Panc1 (cell line): ENCODE results near the gene FGGY.
"Not testable (repeated sequence)": the region's sequence is repeated elsewhere in the genome, so short reads cannot be mapped to it uniquely, and the experiment has no call there.

Experiments used
- TF ChIP-seq, protein P1 (sequence below): fragments of 450-650 bp; IDR thresholded peaks from 2 replicates; pipeline ENCODE4 v1.5.1; 2017; ENCODE audit warnings: mild to moderate bottlenecking
- TF ChIP-seq, protein P2 (sequence below), 2 experiments: IDR thresholded peaks; 2 replicates each; pipeline ENCODE4 v1.6.1; 2011 to 2012; ENCODE audit warnings: low read depth in 2 of 2, control low read depth in 1 of 2, low read length in 1 of 2, mild to moderate bottlenecking in 1 of 2, moderate library complexity in 1 of 2; ENCODE audit not compliant: insufficient read depth in 1 of 2

DNA sequence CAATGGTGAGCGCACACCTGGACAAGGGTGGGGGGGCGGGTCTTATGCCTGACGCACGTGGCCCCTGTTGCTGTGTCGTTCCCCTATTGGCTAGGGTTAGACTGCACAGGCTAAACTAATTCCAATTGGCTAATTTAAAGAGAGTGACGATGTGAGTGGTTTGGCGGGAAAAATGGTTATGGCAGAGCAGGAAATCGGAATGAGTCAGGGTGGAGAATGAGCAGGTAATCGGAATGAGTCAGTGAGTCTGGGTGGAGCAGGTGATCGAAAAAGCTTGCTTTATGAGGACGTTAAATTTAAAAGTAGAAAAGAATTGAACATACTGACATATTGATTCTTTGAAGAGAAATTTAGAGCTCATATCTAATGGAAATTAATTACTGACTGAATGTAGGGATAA is 2.8 kb downstream of the FGGY start:
- TF ChIP-seq, protein P1, sequence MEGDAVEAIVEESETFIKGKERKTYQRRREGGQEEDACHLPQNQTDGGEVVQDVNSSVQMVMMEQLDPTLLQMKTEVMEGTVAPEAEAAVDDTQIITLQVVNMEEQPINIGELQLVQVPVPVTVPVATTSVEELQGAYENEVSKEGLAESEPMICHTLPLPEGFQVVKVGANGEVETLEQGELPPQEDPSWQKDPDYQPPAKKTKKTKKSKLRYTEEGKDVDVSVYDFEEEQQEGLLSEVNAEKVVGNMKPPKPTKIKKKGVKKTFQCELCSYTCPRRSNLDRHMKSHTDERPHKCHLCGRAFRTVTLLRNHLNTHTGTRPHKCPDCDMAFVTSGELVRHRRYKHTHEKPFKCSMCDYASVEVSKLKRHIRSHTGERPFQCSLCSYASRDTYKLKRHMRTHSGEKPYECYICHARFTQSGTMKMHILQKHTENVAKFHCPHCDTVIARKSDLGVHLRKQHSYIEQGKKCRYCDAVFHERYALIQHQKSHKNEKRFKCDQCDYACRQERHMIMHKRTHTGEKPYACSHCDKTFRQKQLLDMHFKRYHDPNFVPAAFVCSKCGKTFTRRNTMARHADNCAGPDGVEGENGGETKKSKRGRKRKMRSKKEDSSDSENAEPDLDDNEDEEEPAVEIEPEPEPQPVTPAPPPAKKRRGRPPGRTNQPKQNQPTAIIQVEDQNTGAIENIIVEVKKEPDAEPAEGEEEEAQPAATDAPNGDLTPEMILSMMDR = not testable (repeated sequence)
- TF ChIP-seq, protein P2, sequence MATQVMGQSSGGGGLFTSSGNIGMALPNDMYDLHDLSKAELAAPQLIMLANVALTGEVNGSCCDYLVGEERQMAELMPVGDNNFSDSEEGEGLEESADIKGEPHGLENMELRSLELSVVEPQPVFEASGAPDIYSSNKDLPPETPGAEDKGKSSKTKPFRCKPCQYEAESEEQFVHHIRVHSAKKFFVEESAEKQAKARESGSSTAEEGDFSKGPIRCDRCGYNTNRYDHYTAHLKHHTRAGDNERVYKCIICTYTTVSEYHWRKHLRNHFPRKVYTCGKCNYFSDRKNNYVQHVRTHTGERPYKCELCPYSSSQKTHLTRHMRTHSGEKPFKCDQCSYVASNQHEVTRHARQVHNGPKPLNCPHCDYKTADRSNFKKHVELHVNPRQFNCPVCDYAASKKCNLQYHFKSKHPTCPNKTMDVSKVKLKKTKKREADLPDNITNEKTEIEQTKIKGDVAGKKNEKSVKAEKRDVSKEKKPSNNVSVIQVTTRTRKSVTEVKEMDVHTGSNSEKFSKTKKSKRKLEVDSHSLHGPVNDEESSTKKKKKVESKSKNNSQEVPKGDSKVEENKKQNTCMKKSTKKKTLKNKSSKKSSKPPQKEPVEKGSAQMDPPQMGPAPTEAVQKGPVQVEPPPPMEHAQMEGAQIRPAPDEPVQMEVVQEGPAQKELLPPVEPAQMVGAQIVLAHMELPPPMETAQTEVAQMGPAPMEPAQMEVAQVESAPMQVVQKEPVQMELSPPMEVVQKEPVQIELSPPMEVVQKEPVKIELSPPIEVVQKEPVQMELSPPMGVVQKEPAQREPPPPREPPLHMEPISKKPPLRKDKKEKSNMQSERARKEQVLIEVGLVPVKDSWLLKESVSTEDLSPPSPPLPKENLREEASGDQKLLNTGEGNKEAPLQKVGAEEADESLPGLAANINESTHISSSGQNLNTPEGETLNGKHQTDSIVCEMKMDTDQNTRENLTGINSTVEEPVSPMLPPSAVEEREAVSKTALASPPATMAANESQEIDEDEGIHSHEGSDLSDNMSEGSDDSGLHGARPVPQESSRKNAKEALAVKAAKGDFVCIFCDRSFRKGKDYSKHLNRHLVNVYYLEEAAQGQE (IDR thresholded peaks at IDR 0.05; ENCODE audit: insufficient read depth in 1 of 2, low read depth in 2 of 2, low read length in 1 of 2) = not testable (repeated sequence)
